HG02970 (cell line): ENCODE results near the gene SLAMF6.
"Not testable (repeated sequence)": the region's sequence is repeated elsewhere in the genome, so short reads cannot be mapped to it uniquely, and the experiment has no call there.

Experiments
- ATAC-seq: cut with Tn5 transposase; IDR thresholded peaks from one replicate; pipeline ENCODE4 v1.9.1; 2021; ENCODE audit warnings: mild to moderate bottlenecking, moderate library complexity, moderate number of reproducible peaks; ENCODE audit not compliant: unreplicated experiment, low FRiP score

The SLAMF6 gene

DNA sequence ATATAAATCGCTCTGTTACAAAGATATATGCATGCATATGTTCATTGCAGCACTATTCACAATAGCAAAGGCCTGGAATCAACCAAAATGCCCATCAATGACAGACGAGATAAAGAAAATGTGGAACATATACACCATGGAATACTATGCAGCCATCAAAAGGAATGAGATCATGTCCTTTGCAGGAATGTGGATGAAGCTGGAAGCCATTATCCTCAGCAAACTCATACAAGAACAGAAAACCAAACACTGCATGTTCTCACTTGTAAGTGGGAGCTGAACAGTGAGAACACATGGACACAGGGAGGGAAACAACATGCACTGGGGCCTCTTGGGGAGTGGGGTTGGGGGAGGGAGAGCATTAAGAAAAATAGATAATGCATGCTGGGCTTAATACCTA is 5.5 kb downstream of the SLAMF6 start:
- ATAC-seq, result not testable (repeated sequence)

DNA sequence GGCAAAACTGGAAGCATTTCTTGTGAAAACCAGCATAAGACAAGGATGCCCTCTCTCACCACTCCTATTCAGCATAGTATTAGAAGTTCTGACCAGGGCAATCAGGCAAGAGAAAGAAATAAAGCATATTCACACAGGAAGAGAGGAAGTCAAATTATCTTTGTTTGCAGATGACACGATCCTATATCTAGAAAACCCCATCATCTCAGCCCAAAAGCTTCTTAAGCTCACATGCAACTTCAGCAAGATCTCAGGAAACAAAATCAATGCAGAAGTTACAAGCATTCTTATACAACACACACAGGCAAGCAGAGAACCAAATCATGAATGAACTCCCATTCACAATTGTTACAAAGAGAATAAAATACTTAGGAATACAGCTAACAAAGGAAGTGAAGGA is 7.1 kb downstream of the SLAMF6 start:
- ATAC-seq, result not testable (repeated sequence)

- ATAC-seq, result no peak
Observed at GRCh38 chr1:160504651-160505050, 18.4 kb downstream of the SLAMF6 start.

- no peak for ATAC-seq
Observed at GRCh38 chr1:160503087-160503486, 20.0 kb downstream of the SLAMF6 start.

DNA sequence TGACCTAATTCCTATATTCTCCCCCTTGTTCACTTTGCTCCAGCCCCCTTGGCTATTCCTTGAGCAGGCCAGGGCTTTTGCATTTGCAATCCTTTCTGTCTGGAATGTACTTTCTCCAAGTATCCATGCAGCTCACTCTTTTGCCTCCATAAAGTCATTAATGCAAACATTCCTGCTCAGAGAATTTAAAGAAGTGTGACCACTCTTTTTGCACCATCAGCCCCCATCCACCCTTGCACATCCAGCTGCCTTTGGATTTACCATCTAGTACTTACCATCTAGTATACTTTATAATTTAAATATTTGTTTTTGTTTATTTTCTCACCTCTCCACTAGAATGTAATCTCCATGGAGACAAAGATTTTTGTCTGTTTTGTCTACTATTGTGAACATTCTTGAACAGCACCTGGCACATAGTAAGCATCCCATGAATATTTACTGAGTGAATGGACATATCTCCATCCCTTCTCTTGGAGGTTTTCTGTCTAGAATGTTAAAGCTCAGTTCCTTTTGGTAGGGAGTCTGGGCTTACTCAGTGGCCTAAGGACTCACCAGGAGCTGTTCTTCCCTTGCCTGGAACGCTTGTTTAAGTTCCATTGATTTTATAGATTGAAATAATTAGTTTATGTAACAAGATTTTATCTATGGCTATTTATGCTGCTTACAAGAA is 22.6 kb downstream of the SLAMF6 start:
- no peak for ATAC-seq

DNA sequence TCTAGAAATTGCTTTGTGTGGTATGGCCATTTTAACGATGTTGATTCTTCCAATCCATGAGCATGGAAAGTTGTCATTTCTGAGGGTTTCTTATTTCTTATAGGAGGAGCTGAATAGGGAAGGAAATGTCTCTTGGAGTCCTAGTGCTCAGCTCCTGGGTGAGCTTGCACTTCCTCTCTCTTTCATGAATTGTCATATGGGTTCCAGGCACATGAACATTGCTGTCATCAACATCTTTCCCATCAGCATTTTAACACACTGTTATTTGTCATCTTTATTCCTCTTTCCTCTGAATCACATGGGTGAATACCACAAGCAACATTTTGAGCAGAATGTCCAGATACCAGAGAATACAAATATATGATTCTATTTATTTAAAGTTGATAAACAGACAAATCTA is 23.4 kb downstream of the SLAMF6 start:
- ATAC-seq, result no peak

DNA sequence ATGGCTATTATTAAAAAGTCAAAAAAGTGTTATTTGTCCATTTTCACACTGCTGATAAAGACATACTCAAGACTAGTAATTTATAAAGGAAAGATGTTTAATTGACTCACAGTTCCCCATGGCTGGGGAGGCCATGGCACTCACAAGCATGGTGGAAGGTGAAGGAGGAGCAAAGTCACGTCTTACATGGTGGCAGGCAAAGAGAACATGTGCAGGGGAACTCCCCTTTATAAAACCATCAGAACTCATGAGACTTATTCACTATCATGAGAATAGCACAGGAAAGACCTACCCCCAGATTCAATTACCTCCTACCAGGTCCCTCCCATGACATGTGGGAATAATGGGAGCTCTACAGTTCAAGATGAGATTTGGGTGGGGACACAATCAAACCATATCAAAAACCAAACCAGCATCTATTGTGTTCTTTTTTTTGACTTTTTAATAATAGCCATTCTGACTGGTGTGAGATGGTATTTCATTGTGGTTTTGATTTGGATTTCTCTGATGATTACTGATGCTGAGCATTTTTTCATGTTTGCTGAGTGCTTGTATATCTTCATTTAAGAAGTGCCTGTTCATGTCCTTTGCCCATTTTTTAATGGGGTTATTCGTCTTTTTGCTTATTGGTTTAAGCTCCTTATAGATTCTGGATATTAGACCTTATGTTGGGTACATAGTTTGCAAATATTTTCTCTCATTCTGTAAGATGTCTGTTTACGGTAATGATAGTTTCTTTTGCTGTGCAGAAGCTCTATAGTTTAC is 24.6 kb downstream of the SLAMF6 start:
- not testable (repeated sequence) for ATAC-seq

DNA sequence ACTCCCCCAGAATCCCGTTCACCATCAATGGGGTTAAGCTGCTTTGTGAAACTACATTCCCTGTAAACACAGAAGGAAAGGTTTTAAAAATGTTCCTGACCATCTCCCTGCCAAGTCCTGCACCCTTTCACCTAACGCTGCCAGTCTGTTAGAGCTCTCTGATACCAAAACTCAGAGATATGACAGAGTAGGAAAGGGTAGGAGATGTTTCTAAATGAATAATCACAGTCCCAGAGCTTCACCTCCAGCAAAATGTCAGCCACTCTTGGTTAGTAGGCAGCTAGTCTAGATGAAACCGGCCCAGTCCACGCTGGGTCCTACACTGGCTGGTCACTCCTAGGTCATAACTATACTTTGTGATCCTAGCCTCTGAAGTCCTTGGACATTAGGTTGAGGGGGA is 26.7 kb downstream of the SLAMF6 start:
- ATAC-seq, result no peak

GRCh38 chr1:160494620-160495019 is 28.4 kb downstream of the SLAMF6 start:
- no peak for ATAC-seq

DNA sequence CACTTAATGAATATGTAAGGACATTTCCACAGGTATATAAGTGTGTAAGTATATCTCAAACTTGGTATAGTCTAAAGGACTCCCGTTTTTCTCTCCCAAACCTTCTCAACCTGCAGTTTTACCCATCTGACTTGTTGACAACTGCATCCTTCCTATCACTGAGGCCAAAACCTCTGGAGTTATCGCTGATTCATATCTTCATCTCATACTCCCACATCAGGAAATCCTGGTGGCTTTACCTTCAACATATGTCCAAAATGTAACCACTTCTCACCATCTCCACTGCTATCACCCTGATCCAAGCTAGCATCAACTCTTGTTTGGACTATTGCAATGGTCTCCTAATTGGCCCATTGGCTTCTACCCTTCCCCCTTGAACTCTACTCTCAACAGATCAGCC is 30.4 kb downstream of the SLAMF6 start:
- ATAC-seq, result no peak

GRCh38 chr1:160491981-160492380 is 31.1 kb downstream of the SLAMF6 start:
- no peak for ATAC-seq

GRCh38 chr1:160491017-160491416 is 32.0 kb downstream of the SLAMF6 start:
- no peak for ATAC-seq

DNA sequence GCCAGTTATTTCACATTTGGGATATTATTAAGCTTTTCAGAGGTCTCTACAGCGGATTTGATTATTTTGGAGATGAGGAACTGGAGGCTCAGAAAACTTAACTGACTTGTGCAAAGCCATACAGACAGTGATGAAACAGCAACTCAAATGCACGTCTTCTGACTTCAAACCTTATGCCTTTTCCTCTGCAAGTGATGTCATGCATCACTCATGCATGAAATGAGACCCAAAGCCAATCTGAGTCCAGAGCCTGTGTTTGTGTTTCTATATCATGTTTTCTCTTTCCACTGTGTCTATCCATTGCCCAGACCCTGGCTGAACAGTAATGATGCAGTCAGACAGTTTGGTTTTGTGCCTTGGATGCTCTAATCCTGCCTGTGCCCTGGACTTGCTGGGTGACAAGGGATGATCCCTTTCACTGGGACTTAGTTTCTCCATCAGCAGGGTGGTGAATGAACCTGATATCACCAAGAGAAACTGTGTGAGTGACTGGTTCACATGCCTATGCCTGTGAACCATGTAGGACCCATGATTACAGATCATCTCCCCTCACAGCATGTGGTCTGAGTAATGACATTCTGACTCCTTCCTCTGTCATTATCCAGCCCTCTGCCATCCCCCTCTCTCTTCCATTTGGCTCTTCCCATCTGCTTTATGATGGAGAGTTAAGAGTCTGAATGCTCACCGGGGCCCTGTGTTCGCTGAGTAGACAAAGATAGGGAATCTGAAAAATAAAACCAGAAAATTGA is 33.4 kb downstream of the SLAMF6 start:
- no peak for ATAC-seq

DNA sequence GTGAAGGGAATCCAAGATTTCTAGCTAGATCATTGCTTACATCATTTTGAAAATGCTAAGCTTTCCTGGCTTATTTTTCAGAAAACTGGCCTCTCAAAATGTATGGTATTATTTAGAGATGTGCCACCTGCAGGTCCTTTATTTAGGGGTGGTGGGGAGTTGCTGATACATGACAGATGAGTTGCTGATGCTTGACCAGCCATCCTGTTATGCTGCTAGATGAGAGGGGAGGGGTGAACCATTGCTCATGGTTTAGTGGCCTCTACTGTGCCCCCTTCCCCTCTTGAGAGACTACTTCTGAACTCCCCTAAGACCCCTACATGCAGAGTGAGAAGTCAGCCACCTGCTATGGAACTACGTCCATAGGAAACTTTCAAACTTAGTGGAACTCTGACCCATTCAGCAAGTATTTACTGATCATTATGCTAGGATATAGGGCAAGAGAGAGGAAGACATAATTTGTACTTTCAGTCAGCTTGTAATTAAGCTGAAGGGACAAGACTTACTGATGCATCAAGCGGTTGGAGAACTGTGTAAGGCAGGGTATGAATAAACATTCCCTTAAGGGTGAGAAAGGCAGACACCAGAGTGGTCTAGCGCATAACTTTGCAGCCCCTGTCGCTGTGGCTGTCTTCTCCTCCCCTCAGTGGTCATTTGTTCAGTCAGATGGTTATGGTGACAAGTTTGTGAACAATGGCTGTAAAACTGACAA is 34.6 kb downstream of the SLAMF6 start:
- ATAC-seq, result no peak

DNA sequence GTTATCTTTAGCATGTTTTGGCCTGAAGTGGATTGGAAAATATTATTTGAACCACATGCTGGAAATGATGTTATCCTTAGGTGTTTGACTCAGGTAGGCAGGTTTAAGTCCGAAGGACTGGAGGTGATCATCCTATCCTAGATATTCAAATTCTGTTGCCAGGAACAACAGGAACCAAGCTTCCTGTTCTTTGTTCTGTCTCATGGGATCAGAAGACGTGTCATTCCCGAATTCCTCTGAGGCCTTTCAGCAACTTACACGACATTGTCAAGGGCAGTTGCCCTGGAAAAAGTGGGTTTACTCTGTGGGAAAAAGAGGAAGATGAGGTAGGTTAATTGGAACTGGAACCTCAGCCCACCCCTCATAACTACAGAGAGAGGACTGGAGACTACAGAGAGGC is 36.6 kb downstream of the SLAMF6 start:
- ATAC-seq, result no peak

DNA sequence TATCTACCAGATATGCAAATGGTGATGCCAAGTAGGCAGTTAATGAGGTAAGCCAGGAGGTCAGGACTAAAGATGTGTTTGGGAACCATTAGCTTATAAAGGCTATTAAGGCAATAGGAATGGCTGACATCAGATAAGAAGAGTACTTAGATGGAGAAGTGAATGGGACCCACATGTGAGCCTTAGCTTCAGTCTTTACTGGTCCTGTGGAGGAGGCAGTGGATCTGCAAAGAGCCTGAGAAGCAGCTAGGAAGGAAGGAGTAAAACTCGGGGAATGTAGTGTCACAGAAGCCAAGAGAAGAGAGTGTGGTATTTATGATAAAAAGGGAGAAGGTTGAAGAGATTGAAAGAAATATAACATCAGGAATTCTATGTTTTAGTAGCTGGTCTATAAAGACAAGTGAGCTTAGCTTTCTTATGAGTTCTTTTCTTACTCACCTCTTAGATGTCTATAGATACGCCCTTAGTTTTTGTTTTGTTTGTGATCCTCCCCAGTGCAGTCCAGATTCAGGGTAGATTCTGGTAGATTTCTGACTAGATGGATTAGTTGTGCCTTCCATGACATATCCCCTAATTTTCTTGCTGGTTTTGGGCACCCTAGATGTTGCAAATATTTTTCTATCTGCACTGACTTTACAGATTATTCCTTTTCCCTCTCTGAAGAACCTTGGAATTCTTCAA is 39.4 kb downstream of the SLAMF6 start:
- ATAC-seq, result no peak

DNA sequence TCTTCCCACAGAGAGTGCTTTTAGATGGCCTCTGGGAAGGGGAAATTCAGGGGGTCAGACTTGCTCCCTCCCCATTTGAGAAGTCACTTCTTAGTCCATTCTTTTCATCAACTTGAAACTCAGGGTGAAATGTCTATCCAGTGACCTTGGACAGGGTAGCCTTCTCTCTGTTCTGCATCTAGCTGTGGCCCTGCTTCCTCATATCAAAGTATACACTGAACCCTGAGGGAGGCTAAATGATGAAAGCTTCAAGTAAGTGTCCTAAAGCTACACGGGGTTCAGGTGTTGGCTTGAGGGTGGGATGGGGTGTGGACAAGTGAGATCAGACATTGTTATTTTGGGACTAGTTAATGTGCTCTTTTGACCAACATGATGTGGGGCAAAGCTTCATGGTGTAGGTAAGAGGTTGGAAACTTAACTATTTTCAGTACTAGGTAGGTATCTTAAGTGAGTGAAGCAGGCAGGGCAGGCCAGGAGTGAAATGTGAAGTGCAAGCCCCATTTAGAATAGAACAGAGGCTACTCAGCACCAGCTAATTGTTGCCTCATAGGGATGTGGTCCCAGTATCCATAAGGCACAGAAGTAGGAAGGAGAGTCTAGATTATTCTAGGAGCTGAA is 41.0 kb downstream of the SLAMF6 start:
- no peak for ATAC-seq

DNA sequence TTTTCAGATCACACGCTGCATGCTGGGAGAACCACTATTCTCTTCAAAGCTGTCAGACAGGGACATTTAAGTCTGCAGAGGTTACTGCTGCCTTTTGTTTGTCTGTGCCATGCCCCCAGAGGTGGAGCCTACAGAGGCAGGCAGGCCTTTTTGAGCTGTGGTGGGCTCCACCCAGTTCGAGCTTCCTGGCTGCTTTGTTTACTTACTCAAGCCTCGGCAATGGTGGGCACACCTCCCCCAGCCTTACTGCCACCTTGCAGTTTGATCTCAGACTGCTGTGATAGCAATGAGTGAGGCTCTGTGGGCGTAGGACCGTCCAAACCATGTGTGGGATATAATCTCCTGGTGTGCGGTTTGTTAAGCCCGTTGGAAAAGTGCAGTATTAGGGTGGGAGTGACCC is 42.3 kb downstream of the SLAMF6 start:
- not testable (repeated sequence) for ATAC-seq

DNA sequence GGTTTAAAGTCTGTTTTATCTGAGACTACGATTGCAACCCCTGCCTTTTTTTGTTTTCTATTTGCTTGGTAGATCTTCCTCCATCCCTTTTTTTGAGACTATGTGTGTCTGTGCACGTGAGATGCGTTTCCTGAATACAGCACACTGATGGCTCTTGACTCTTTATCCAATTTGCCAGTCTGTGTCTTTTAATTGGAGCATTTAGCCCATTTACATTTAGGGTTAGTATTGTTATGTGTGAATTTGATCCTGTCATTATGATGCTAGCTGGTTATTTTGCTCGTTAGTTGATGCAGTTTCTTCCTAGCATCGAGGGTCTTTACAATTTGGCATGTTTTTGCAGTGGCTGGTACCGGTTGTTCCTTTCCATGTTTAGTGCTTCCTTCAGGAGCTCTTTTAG is 44.0 kb downstream of the SLAMF6 start:
- not testable (repeated sequence) for ATAC-seq
